ENCODE data around the gene PTGDS.

The PTGDS gene

GRCh38 chr9:136958898-136959850 lies 18.1 kb upstream of the PTGDS start:
- no peak for DNase-seq

GRCh38 chr9:136960212-136960937 lies 16.9 kb upstream of the PTGDS start:
- no peak for DNase-seq

GRCh38 chr9:136960938-136961275 lies 16.4 kb upstream of the PTGDS start:
- no peak for DNase-seq

GRCh38 chr9:136961279-136962065 lies 15.8 kb upstream of the PTGDS start:
- DNase-seq, result no peak

- DNase-seq, result no peak
Measured at GRCh38 chr9:136962163-136962562, 15.1 kb upstream of the PTGDS start.

- no peak for DNase-seq
Measured at GRCh38 chr9:136962701-136963248, 14.5 kb upstream of the PTGDS start.

- no peak for DNase-seq
Measured at GRCh38 chr9:136963341-136963740, 14.0 kb upstream of the PTGDS start.

GRCh38 chr9:136963751-136964150 lies 13.6 kb upstream of the PTGDS start:
- no peak for DNase-seq

GRCh38 chr9:136964171-136964689 lies 13.1 kb upstream of the PTGDS start:
- no peak for DNase-seq

GRCh38 chr9:136964833-136965422 lies 12.4 kb upstream of the PTGDS start:
- DNase-seq, result no peak

GRCh38 chr9:136965771-136966484 lies 11.4 kb upstream of the PTGDS start:
- no peak for DNase-seq

GRCh38 chr9:136968333-136969127 lies 8.8 kb upstream of the PTGDS start:
- DNase-seq, result no peak

GRCh38 chr9:136969150-136969549 lies 8.2 kb upstream of the PTGDS start:
- DNase-seq, result no peak

GRCh38 chr9:136969774-136970173 lies 7.5 kb upstream of the PTGDS start:
- no peak for DNase-seq

GRCh38 chr9:136970361-136970760 lies 6.9 kb upstream of the PTGDS start:
- no peak for DNase-seq

GRCh38 chr9:136971746-136972145 lies 5.6 kb upstream of the PTGDS start:
- DNase-seq, result no peak

- no peak for DNase-seq
Measured at GRCh38 chr9:136972335-136972734, 5.0 kb upstream of the PTGDS start.

GRCh38 chr9:136972743-136973142 lies 4.6 kb upstream of the PTGDS start:
- DNase-seq, result no peak

GRCh38 chr9:136973618-136974617 lies 3.4 kb upstream of the PTGDS start:
- no peak for DNase-seq
